HepG2 (cell line): Measurements from ENCODE around the gene IMPDH2. TPM values are rescaled to one million over a fixed set of nuclear protein-coding genes. Genes with fewer than 3 reads are reported as not detected.

Source experiments
- DNMT3B ChIP-seq: conservative IDR thresholded peaks from 2 replicates; pipeline ENCODE4 v1.6.1; 2016; ENCODE audit warnings: missing biosample characterization, control low read depth
- EHMT2 ChIP-seq: fragments of 200-600 bp; sonication (generic); IDR thresholded peaks from 2 replicates; pipeline ENCODE4 v1.7.0; 2017; ENCODE audit warnings: antibody characterized with exemption, low read depth, low read length, borderline replicate concordance
- ETS1 ChIP-seq: sonication (generic); formaldehyde crosslinking; IDR thresholded peaks from 2 replicates; pipeline ENCODE4 v1.4.0; 2020; ENCODE audit warnings: missing genetic modification reagents
- HINFP ChIP-seq: sonication (generic); formaldehyde crosslinking; IDR thresholded peaks from 2 replicates; pipeline ENCODE4 v1.4.0; 2020; ENCODE audit warnings: low read depth, mild to moderate bottlenecking, missing genetic modification reagents
- MIER3 ChIP-seq: IDR thresholded peaks from 2 replicates; pipeline ENCODE4 v1.6.1; 2016; ENCODE audit warnings: missing compliant biosample characterization, borderline replicate concordance
- NR3C1 ChIP-seq: sonication (generic); formaldehyde crosslinking; IDR thresholded peaks from 2 replicates; pipeline ENCODE4 v1.4.0; 2020; ENCODE audit warnings: missing genetic modification reagents
- SNAPC4 ChIP-seq: sonication (generic); formaldehyde crosslinking; IDR thresholded peaks from 2 replicates; pipeline ENCODE4 v1.4.0; 2020; ENCODE audit warnings: mild to moderate bottlenecking, missing genetic modification reagents
- SSRP1 ChIP-seq: IDR thresholded peaks from 2 replicates; pipeline ENCODE4 v1.6.1; 2016; ENCODE audit warnings: control low read depth
- TP53 ChIP-seq: sonication (generic); formaldehyde crosslinking; conservative IDR thresholded peaks from 2 replicates; pipeline ENCODE4 v1.4.0; 2020; ENCODE audit warnings: missing genetic modification reagents
- ZBTB34 ChIP-seq: sonication (generic); formaldehyde crosslinking; IDR thresholded peaks from 2 replicates; pipeline ENCODE4 v1.8.0; 2022; ENCODE audit warnings: mild to moderate bottlenecking, missing genetic modification reagents
- ZBTB39 ChIP-seq: sonication (generic); formaldehyde crosslinking; IDR thresholded peaks from 2 replicates; pipeline ENCODE4 v1.5.0; 2020; ENCODE audit warnings: missing genetic modification reagents
- ZC3H13 ChIP-seq: sonication (generic); formaldehyde crosslinking; IDR thresholded peaks from 2 replicates; pipeline ENCODE4 v1.8.1; 2023; ENCODE audit warnings: mild to moderate bottlenecking, missing genetic modification reagents, moderate library complexity
- ZNF20 ChIP-seq: sonication (generic); formaldehyde crosslinking; IDR thresholded peaks from 2 replicates; pipeline ENCODE4 v1.4.0; 2020; ENCODE audit warnings: mild to moderate bottlenecking, moderate library complexity, missing genetic modification reagents
- ZNF362 ChIP-seq: sonication (generic); formaldehyde crosslinking; IDR thresholded peaks from 2 replicates; pipeline ENCODE4 v1.4.0; 2020; ENCODE audit warnings: missing genetic modification reagents, mild to moderate bottlenecking, borderline replicate concordance
- ZNF720 ChIP-seq: sonication (generic); formaldehyde crosslinking; IDR thresholded peaks from 2 replicates; pipeline ENCODE4 v1.4.0; 2020; ENCODE audit warnings: missing genetic modification reagents
- ZNF737 ChIP-seq: sonication (generic); formaldehyde crosslinking; IDR thresholded peaks from 2 replicates; pipeline ENCODE4 v1.5.0; 2020; ENCODE audit warnings: missing genetic modification reagents, mild to moderate bottlenecking, borderline replicate concordance
- polyA plus RNA-seq, 8 experiments: library from polyadenylated mRNA; depleted of rRNA in 3 of 8; stranded (reverse) in 7 of 8; unstranded in 1 of 8; fragments of >200 nt; fragmentation: Illumina TruSeq in 4 of 8; extraction: Trizol in 4 of 8; gene quantifications; 2 replicates each; pipeline versions ENCODE4 v1.2.1 to v1.2.3, GENCODE V29; 2011 to 2016; ENCODE audit warnings: low read depth in 4 of 8, missing spikeins in 1 of 8, mixed read lengths in 1 of 8; ENCODE audit not compliant: insufficient read depth in 1 of 8
- total RNA-seq, 5 experiments: library from RNA; depleted of rRNA; stranded (reverse); fragments of >200 nt; fragmentation: Illumina TruSeq; extraction: Trizol; gene quantifications; 2 replicates each; pipeline ENCODE4 v1.2.3, GENCODE V29; 2016; ENCODE audit warnings: low read depth in 1 of 5

Gene IMPDH2
- total and polyA plus RNA-seq, 2 of the 13 experiments (the other 11 are each of a cell fraction or from before 2014, with no cell fraction given) = 248 to 260 TPM

GRCh38 chr3:49013738-49014660 lies 15.2 kb downstream of the IMPDH2 start (continued):
- TF ChIP-seq ZBTB39 (CRISPR knock-in tag) (no peak), ZBTB34 (no peak), NR3C1 (CRISPR knock-in tag) (no peak), ZNF737 (no peak), DNMT3B (CRISPR knock-in tag) (no peak), ZC3H13 (CRISPR knock-in tag) (no peak), MIER3 (no peak), ZNF20 (no peak), SNAPC4 (no peak), ZNF720 (CRISPR knock-in tag) (no peak), TP53 (CRISPR knock-in tag) (no peak), EHMT2 (no peak), SSRP1 (no peak), HINFP (CRISPR knock-in tag) (no peak), ETS1 (CRISPR knock-in tag) (no peak), ZNF362 (no peak)
